ENCODE results near the gene UGT1A6.
"Not testable (repeated sequence)": the region's sequence is repeated elsewhere in the genome, so short reads cannot be mapped to it uniquely, and the experiment has no call there.

The UGT1A6 gene

DNA sequence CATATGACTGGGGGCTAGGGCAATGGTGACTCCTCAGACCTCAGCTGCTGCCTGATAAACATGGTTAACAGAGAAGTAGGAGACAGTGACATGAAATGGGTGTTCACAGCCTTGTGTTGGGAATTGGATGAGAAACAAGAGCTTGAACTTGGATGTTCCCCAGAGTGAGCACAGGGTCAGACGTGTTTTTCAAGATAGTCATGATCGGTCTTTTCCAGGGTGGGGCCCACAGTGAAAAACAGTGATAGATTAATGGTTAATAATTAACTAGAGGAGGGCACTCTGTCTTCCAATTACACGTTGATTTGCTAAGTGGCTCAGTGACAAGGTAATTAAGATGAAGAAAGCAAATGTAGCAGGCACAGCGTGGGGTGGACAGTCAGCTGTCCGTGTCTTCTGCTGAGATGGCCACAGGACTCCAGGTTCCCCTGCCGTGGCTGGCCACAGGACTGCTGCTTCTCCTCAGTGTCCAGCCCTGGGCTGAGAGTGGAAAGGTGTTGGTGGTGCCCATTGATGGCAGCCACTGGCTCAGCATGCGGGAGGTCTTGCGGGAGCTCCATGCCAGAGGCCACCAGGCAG, 36.1 kb downstream of the UGT1A6 start, which contains the start of gene UGT1A3:
TSS of gene UGT1A3 (plus strand) at position 320 of the 579 bp plus-strand sequence. CDS start at position 405, 85 bp downstream.
- DNase-seq (ENCODE audit: low spot score) = no peak

DNA sequence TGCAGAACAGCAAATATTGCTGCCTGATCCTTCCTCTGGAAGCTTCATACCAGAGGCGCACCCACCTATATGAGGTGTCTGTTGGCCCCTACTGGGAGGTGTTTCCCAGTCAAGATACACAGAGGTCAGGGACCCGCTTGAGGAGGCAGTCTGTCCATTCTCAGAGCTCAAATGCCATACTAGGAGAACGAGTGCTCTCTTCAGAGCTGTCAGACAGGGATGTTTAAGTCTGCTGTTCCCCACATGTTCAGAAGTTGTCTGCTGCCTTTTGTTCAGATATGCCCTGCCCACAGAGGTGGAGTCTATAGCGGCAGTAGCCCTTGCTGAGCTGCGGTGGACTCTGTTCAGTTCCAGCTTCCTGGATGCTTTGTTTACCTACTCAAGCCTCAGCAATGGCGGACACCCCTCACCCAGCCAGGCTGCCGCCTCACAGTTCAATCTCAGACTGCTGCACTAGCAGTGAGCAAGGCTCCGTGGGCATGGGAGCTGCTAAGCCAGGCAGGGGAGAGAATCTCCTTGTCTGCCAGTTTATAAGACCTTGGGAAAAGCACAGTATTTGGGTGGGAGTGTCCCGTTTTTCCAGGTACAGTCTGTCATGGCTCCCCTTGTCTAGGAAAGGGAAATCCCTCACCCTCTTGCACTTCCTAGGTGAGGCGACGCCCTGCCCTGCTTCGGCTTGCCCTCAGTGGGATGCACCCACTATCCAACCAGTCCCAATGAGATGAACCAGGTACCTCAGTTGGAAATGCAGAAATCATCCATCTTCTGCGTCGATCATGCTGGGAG, 44.4 kb downstream of the UGT1A6 start:
- DNase-seq (ENCODE audit: low spot score) = not testable (repeated sequence)

DNA sequence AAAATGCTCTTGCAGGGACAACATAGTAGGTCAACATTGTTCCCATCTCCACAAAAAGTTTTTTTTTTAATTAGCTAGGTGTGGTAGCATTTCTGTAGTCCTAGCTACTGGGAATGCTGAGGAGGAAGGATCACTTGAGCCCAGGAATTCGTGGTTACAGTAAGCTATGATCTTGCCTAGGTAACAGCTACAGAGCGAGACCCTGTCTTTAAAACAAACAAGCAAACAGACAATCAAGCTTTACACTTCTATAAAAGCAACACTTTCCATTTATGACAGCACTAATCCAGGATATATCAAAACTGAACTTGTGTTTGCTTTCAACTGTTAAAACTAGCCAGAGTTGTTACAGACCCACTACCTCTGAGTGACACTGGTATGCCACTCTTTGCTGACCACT, 48.2 kb downstream of the UGT1A6 start:
- no peak for DNase-seq (ENCODE audit: low spot score)

DNA sequence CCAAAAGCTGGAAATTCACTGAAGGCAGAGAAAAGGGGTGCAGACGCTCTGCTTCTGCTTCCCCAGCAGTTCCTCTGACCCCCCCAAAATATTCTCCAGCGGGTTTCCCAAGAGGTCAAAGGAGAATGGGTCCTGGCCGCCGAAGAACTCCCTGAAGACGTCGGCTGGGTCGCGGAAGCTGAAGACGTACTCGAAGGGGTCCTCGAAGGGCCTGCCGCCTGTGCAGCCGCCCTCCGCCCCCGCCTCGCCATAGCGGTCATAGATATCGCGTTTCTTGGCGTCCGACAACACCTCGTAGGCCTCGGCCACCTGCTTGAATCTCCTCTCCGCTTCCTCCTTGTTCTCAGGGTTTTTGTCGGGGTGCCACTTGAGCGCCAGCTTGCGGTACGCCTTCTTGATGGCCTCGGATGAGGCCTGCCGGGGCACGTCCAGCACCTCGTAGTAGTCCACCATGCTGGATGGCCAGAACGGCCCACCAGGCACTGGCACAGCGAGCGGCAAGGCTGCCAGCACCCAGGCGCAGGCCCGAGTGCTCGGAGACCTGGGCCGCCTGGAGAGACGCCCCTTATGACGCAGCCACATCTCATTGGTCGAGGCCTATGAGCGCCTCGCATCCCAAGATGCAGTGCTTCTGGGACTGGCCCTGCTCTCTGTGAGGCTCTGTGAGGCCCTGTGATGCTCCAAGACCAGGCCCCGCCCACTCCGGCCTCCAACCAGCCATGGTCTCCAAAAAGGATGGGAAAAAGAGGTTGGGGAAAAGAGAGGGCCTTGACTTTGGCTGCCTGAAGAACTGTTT, 51.0 kb downstream of the UGT1A6 start:
- DNase-seq (ENCODE audit: low spot score) = no peak

DNA sequence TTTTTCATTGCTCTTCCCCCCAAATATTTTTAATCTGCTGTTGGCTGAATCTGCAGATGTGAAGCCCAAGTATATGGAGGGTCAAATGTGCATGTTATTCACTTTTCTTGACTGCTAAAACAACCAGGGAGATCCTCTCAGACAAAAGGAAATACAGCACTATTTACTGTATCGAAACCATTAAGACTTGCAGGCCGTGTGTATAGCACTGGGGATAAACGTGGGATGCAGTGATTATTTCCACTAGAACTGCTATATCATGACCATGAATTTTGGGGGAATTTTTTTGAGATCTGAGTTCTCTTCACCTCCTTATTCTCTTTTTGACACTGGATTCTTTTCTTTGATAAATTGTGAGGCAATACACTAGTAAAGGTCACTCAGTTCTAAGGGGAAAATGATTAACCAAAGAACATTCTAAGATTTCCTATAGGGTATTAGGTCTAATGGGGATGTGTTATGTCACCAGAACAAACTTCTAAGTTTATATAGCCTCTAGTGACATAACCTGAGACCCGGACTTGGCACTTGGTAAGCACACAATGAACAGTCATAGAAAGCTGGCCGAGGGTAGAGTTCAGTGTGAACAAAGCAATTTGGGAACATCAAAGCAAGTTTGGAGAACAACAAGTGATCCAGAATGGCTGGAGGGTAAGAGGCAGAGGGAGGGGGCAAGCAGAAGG, 52.5 kb downstream of the UGT1A6 start:
- DNase-seq (ENCODE audit: low spot score) = no peak

DNA sequence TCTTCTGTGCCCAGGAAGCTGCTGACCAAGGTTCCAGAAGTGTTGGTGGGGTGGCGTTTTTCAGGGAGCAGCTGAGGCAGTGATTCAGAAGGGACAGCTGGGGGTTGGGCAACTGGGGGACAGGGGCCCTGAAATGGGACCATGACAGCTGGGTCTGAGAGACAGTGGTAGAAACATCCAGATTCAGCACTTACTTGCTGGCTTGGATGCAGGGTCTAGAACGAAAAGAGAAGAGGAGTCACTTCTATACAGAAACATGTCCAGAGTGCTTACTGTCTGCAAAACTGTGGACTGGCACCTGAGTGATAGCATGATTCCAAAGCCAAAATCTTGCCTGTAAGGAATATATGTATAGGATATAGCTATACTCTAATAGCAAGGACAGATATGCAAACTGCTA, 53.1 kb downstream of the UGT1A6 start:
- not testable (repeated sequence) for DNase-seq (ENCODE audit: low spot score)

DNA sequence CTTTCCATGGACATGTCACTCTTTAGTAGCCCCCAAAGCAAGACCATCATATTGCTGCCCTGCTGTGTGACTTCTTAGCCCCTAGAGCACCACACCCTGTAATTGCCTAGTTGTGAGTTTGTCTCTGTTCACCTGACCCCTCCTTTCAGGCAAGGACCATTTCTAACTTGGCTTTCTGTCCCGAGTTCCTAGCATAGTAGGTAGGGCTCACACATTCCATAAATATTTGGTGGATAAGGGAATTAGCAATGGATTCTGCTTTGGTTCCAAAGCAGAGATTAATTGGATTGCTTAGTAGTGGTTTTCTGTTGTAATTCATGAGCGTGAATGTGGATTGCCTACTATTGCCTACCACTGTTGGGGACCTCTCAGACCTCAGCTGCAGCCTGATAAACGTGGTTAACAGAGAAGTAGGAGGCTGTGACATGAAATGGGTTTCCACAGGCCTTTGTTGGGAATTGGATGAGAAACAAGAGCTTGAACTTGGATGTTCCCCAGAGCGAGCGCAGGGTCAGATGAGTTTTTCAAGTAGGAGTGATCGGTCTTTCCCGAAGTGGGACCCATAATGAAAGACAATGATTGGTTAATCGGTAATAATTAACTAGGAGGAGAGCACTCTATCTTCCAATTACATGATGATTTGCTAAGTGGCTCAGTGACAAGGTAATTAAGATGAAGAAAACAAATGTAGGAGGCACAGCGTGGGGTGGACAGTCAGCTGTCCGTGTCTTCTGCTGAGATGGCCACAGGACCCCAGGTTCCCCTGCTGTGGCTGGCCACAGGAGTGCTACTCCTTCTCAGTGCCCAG, 54.0 kb downstream of the UGT1A6 start:
- no peak for DNase-seq (ENCODE audit: low spot score)

DNA sequence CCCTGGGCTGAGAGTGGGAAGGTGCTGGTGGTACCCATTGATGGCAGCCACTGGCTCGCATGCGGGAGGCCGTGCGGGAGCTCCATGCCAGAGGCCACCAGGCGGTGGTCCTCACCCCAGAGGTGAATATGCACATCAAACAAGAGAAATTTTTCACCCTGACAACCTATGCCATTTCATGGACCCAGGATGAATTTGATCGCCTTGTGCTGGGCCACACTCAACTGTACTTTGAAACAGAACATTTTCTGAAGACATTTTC, 54.5 kb downstream of the UGT1A6 start:
- no peak for DNase-seq (ENCODE audit: low spot score)

DNA sequence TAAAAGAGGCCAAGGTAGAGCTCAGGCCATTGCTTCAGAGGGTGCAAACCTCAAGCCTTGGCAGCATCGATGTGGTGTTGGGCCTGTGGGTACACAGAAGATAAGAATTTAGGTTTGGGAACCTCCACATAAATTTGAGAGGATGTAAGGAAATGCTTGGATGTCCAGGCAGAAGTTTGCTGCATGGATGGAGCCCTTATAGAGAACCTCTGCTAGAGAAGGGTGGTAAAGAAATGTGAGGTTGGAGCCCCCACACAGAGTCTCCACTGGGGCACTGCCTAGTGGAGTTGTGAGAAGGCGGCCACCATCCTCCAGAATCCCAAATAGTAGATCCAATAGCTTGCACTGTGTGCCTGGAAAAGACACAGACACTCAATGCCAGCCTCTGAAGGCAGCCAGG, 58.0 kb downstream of the UGT1A6 start:
- DNase-seq (ENCODE audit: low spot score) = not testable (repeated sequence)

DNA sequence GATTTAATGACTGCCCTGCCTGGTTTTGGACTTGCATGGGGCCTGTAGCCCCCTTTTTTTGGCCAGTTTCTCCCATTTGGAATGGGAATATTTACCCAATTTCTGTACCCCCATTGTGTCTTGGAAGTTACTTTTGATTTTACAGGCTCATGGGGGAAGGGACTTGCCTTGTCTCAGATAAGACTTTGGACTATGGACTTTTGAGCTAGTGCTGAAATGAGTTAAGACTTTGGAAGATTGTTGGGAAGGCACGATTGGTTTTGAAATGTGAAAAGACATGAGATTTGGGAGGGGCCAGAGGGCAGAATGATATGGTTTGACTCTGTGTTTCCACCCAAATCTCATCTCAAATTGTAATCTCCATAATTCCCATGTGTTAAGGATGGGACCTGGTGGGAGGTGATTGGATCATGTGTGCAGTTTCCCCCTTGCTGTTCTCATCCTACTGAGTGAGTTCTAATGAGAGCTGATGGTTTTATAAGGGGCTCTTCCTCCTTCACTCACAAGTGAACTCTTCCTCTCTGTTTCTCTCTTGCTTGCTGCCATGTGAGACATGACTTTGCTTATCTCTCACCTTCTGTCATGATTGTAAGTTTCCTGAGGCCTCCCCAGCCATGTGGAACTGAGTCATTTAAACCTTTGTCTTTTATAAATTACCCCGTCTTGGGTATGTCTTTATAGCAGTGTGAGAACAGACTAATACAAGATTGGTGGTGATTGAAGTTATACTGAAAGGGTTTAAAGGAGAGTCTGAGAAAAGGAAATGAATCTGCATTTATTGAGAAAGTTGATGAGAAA, 58.7 kb downstream of the UGT1A6 start:
- not testable (repeated sequence) for DNase-seq (ENCODE audit: low spot score)

DNA sequence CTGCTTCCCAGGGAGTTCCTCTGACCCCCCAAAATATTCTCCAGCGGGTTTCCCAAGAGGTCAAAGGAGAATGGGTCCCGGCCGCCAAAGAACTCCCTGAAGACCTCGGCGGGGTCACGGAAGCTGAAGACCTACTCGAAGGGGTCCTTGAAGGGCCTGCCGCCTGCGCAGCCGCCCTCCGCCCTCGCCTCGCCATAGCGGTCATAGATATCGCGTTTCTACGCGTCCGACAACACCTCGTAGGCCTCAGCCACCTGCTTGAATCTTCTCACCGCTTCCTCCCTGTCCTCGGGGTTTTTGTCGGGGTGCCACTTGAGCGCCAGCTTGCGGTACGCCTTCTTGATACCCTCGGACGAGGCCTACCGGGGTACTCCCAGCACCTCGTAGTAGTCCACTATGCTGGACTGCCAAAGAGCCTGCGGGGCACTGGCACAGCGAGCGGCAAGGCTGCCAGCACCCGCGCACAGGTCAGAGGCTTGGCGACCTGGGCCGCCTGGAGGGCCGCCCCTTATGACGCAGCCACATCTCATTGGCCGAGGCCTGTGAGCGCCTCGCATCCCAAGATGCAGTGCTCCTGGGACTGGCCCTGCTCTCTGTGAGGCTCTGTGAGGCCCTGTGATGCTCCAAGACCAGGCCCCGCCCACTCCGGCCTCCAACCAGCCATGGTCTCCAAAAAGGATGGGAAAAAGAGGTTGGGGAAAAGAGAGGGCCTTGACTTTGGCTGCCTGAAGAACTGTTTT, 62.4 kb downstream of the UGT1A6 start:
- DNase-seq (ENCODE audit: low spot score) = no peak

DNA sequence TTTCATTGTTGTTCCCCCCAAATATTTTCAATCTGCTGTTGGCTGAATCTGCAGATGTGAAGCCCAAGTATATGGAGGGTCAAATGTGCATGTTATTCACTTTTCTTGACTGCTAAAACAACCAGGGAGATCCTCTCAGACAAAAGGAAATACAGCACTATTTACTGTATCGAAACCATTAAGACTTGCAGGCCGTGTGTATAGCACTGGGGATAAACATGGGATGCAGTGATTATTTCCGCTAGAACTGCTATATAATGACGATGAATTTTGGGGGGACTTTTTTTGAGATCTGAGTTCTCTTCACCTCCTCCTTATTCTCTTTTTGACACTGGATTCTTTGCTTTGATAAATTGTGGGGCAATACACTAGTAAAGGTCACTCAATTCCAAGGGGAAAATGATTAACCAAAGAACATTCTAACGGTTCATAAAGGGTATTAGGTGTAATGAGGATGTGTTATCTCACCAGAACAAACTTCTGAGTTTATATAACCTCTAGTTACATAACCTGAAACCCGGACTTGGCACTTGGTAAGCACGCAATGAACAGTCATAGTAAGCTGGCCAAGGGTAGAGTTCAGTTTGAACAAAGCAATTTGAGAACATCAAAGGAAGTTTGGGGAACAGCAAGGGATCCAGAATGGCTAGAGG, 63.9 kb downstream of the UGT1A6 start:
- DNase-seq (ENCODE audit: low spot score) = no peak

DNA sequence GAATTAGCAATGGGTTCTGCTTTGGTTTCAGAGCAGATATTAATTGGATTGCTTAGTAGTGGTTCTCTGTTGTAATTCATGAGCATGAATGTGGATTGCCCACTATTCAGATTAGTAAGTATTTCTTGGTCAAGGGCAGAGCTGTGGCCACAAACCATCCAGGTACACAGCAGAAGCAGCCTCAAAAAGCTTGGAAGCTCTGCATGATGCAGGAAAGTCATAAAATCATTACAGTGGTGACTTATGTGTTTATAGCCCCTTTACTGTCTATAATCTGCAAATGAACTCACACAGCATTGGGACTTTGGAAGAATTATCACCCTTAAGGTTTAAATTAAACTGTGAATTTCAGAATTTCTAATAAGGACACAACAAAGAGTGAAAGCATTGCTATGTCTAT, 65.5 kb downstream of the UGT1A6 start:
- DNase-seq (ENCODE audit: low spot score) = no peak

DNA sequence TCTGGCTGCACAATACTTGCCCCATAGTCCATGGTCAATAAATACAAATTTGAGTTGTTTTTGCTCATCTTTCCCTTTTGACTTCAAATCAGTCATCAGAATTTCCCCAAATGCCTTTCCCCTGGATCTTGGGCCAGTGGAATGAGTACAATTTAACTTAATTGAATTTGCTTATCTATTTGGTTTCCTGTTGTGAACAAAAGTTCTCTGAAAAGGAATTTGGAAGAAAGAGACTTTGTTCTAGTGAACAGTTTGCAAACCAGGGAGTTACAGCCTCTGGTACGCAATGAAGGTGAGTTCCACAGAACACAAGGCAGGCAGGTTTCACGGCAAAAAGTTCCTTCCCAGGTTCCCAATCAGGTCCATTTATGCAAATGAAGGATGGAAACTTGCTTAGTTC, 66.2 kb downstream of the UGT1A6 start:
- no peak for DNase-seq (ENCODE audit: low spot score)

DNA sequence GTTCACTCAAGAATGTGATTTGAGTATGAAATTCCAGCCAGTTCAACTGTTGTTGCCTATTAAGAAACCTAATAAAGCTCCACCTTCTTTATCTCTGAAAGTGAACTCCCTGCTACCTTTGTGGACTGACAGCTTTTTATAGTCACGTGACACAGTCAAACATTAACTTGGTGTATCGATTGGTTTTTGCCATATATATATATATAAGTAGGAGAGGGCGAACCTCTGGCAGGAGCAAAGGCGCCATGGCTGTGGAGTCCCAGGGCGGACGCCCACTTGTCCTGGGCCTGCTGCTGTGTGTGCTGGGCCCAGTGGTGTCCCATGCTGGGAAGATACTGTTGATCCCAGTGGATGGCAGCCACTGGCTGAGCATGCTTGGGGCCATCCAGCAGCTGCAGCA, 67.4 kb downstream of the UGT1A6 start, which contains the start of gene UGT1A1:
TSS of gene UGT1A1 (plus strand) at position 228 of the 400 bp plus-strand sequence. CDS start at position 246, 18 bp downstream.
- no peak for DNase-seq (ENCODE audit: low spot score)

DNA sequence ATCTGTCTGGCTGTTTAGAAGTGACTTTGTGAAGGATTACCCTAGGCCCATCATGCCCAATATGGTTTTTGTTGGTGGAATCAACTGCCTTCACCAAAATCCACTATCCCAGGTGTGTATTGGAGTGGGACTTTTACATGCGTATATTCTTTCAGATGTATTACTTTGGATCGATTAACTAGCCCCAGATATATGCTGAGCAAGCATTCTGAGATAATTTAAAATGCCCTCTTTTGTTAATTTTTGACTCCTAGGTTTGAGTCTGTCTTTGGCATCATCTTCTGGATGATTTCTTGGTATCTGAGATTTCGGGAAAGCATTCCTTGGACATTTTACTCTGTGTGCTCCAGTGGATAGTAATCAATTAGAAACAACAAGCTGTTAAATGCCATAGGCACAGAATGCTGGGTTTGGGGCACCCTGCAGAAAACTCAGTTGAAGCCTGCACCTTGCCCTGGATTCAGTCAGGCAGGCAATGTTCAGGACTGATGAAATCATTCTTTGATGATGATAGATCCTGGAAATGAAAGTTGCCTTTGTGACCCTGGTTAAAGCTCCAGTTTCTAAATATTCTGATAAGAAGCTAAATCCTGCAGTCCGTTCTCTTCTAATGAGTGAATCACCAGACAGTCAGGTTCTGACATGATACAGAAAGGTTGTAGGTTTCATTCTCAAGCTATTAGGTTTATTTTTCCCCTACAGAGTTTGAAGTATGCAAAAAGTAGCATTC, 68.5 kb downstream of the UGT1A6 start:
- DNase-seq (ENCODE audit: low spot score) = no peak

DNA sequence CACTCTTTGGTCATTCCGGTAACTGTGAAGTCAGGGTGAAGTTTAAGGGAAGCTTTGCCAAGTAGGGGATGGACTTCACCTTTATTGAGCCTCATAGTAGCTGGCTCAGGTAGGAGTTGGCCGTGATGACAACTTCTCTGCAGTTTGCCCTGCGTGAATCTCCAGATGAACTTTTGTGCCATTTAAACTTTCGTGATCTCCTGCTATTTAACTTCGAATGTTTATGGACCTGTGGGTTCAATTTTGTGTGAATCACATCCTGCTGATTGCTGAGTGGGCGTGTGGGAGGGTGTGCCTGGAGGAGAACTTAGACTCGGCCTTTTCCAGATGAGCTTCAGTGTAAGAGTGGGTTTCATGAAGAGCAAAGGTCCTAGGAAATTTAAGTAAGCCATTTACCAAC, 71.6 kb downstream of the UGT1A6 start:
- no peak for DNase-seq (ENCODE audit: low spot score)

DNA sequence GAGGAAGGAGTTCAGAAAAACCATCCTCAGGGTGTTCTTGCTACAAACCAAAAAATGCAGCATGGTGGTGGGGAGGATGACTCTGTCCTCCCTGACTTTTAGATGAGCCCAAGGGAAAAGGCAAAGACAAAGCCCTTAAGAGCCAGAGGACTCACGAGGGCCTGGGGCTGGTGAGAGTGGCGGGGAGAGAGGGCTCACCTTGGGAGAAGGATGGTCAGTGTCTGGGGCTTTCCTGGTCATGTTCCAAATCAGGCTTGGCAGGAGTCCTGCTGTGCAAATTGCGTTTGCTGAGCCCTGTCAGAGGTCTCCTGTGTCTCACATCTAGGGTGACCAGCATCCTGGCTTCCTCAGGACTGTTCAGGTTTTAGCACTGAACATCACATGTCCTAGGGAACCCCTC, 72.1 kb downstream of the UGT1A6 start:
- DNase-seq (ENCODE audit: low spot score) = no peak

DNA sequence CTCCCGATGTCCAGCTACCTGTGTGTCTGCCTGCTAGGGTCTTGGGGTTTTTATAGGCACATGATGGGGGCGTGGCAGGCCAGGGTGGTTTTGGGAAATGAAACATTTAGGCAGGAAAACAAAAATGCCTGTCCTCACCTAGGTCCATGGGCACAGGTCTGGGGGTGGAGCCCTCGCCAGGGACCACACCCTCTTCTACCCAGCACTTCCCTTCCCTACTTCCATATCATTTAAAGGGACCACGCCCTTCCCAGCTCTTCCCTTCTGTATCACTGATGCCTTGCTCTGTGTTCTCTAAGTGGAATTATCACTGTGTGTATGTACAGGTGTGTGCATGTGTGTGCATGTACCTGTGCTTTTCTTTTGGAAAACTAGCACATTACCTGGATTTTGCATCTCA, 73.7 kb downstream of the UGT1A6 start:
- no peak for DNase-seq (ENCODE audit: low spot score)

Measured in CD4-positive, alpha-beta T cell treated with Interleukin-15 for 4 hours (primary cell).